HG03432 (cell line): ENCODE measurements around the gene LRRTM4.
"Not testable (repeated sequence)": the region's sequence is repeated elsewhere in the genome, so short reads cannot be mapped to it uniquely, and the experiment has no call there.

Experiments used
- ATAC-seq: cut with Tn5 transposase; IDR thresholded peaks from one replicate; pipeline ENCODE4 v1.9.1; 2021; ENCODE audit warnings: mild to moderate bottlenecking, moderate library complexity; ENCODE audit not compliant: unreplicated experiment

LRRTM4 gene

DNA sequence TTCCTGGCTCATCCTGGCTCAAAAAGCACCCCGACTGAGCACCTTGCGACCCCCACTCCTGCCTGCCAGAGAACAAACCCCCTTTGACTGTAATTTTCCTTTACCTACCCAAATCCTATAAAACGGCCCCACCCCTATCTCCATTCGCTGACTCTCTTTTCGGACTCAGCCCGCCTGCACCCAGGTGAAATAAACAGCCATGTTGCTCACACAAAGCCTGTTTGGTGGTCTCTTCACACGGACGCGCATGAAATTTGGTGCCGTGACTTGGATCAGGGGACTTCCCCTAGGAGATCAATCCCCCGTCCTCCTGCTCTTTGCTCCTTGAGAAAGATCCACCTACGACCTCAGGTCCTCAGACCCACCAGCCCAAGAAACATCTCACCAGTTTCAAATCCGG is 433.8 kb downstream of the LRRTM4 start:
- ATAC-seq, result not testable (repeated sequence)

DNA sequence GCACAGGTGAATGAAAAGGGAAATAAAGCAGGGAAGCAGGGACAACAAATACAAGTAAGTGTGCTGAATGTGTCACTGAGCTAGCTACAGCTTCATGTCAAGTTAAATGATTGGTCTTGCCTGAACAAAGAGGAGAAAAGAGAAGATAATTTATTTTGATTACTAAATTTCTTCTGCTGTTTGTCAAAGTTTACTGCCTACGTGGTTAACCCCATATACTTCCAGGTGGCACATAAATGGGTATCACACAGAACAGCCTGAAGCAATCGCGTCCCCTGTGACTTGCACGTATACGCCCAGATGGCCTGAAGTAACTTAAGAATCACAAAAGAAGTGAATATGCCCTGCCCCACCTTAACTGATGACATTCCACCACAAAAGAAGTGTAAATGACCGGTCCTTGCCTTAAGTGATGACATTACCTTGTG is 434.2 kb downstream of the LRRTM4 start:
- ATAC-seq, result no peak

DNA sequence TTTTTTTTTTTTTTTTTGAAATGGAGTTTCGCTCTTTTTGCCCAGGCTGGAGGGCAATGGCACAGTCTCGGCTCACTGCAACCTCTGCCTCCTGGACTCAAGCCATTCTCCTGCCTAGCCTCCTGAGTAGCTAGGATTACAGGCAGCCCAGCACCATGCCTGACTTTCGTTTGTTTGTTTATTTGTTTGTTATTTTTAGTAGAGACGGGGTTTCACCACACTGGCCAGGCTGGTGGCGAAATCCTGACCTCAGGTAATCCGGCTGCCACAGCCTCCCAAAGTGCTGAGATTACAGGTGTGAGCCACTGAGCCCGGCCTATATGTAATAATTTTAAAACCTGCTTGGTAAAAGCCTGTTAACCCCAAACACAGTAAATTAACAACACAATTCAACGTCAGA is 435.7 kb downstream of the LRRTM4 start:
- ATAC-seq, result no peak

DNA sequence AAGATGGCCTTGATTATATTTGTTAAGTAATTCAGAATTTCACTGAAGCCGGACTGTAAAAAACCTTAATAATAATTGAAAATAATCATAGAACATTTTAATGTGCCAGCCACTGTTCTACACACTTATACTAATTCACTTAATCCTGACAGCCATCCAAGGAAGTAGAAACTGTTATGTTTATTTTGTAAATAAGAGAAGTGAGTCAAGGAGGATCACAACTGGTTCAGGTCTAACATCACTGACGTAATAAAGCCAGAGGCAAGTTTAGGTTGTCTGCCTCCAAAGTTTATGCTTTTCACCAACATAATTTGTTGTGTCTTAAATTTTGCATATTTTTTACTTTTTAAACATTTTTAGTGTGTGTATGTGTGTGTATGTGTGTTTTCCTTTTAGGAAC is 436.1 kb downstream of the LRRTM4 start:
- ATAC-seq, result no peak

DNA sequence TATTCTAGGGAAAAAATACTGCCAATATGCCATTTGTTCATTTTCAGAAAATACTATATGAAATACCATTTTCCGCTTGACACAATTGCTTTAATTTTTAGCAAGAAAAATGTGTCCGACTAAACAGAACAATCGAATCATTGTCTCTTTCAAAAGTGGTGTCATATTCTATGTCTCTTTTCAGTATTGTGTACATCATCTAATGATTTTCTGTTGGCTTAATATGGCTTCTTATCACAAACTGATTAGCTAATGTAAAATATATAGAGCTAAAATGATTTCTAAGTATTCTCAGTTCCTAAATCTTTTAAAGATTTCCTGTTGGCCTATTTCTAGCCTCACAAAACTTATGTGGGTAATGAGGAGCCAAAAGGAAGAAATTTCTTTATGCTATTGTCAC is 436.6 kb downstream of the LRRTM4 start:
- ATAC-seq, result no peak

DNA sequence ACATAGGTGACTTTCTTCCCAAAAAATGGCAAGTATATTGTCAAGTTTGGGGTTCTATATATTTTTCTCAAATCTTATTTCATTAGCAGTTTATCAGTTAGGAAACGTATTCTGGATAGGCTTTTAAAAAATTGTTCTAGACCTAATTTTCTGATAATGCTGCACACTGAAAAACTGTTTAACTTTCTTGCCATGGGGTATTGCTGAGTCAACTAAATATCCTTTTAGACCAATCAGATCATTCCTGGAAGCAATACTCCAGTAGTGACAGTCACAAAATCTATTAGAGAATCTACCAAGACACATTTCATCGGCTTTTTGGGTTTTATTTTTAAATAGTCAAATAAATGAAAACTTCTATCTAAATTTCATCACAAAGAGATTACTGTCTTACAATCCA is 440.6 kb downstream of the LRRTM4 start:
- ATAC-seq, result no peak

DNA sequence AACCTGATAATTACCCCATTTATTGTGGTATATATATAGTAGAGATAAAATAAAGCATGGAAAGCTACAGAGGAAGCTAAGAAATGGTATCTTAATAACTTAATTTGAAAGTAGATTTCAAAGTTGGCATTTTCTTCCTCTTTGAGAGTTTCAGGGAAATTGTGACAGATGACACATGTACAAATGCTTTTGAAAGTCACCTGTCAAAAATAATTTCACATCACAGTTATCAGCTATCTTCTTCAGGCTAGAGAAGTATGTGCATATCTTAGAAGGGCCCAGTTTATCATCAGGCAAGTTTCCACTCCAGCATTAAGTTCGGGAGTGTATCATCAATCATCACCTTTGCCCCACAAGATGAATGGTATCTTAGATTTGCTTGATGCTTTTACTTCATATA is 457.9 kb downstream of the LRRTM4 start:
- no peak for ATAC-seq

DNA sequence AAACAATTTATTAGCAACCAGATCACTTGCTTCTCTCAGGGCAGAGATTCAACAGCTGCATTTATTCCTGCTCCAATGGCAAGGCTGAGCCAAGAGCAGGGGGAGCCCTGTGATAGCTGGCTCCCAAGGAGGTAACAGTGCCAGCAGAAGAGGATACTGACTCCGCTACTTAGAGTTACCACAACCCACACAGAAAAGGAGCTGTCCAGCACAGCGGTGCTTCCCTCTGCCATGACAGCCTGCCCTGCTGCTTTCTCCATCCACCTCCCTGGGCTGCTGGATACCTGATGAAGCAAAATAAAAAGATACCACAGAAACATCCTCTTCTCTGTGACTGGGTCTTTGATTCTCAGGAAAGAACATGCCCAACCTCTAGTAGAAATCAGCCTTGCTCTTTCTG is 467.2 kb downstream of the LRRTM4 start:
- no peak for ATAC-seq

DNA sequence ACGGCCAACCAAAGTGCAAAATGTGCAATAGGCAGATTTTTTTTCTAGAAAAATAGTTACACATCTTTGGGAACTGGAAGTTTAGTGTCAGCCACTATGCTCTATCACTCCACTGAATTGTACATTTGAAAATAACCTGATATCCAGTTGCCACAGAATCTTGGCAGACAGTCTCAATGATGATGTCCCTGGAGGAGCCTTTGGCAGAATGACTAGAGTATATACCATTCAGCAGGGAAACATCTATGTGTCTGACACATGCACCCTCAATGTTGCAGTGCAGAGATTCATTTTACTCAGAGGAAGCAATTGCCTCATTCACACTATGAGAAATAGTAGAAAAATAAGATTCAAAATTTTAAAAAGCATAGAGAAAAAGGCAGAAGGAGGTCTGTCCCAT is 475.8 kb downstream of the LRRTM4 start:
- no peak for ATAC-seq

DNA sequence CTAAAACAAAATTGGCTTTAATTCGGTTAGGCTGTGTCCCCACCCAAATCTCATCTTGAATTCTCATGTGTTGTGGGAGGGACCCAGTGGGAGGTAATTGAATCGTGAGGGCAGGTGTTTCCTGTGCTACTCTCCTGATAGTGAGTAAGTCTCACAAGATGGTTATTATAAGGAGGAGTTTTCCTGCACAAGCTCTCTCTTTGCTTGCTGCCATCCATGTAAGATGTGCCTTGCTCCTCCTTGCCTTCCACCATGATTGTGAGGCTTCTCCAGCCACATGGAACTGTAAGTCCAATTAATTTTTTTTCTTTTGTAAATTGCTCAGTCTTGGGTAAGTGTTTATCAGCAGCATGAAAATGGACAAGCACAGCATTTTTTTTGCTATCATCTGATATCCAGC is 476.7 kb downstream of the LRRTM4 start:
- ATAC-seq, result not testable (repeated sequence)

DNA sequence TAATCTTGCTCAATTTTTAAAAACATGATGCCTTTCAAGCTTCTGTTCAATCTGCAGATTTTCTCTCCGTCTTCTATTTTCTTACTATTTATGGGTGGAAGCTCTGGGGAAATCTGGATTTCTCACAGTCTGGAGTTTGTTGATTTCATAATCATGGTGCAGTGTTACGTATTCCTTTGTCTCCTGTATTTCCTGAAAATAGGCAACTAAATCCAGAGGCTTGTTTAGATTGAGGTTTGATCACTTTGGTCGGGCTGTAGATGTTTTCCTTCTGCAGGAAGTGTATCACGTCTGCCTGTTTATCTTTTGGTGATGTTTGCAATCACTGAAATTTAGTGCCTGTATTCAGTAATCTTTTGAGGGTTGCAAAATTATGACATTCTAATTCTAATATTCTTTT is 487.7 kb downstream of the LRRTM4 start:
- ATAC-seq, result no peak

DNA sequence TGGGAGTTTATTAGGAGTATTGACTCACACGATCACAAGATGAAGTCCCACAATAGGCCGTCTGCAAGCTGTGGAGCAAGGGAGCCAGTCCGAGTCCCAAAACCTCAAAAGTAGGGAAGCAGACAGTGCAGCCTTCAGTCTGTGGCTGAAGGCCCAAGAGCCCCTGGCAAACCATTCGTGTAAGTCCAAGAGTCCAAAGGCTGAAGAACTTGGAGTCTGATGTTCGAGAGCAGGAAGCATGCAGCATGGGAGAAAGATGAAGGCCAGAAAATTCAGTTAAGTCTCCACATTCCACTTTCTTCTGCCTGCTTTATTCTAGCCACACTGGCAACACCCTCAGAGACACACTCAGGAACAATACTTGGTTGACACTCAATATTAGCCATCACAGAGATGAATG is 492.9 kb downstream of the LRRTM4 start:
- not testable (repeated sequence) for ATAC-seq

DNA sequence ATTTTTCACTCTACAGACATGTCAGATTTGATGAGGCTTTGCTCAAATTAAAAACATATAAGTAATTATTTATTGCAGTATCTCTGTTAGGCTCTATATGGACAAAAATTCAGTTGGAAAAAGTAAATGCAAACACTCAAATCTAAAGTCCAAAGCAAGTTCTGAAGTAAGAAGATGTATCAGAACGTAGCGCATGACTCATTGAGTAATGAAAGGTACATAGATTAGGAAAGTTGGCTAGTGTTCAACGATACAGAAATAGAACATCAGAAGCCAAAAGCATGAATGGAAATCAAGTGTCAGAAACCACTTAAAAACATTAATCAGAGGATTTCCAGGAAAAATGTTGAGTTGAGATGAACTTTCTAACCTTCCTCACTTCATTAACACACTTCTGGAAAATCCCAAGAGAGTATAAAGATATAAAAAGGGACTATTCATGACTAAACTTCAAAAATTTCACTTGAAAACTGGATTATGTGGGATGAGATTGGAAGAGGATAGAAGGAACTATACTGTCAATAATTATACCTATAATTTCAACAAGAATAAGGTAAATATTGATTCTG is 494.1 kb downstream of the LRRTM4 start:
- no peak for ATAC-seq

DNA sequence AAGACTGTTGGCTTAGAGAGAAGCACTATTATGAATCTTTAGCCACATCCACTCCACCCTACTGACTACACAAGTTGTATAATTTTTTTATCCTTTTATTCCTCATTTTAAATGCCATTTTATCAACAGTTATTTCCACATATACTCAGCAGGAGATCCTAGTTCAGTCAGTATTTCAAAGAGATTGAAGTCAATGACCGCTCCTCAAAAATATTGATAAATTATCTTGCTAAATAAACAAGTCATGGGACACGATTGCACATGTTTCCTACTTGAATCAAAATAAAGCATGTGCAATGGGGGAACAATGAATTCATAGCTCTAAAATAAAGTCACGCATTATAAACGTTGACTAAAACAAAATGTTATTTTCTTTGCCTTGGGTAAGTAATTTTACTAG is 496.5 kb downstream of the LRRTM4 start:
- ATAC-seq, result no peak

DNA sequence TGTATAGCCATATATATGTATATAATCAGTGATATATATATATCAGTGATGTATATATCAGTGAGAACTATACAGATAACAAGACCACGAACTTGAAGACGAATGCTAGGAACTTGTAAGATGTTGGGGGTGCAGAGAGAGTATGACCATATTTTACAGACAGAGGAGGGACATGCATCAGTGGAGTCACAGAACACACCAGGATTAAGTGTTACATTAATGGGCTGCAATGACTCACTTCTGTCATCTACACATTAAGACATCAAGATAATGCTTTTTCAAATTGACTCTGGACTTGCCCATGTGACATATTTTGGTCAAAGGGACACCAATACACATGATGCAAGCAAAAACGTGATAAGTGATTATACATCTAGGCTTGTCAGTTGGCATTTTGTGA is 501.0 kb downstream of the LRRTM4 start:
- ATAC-seq, result no peak

DNA sequence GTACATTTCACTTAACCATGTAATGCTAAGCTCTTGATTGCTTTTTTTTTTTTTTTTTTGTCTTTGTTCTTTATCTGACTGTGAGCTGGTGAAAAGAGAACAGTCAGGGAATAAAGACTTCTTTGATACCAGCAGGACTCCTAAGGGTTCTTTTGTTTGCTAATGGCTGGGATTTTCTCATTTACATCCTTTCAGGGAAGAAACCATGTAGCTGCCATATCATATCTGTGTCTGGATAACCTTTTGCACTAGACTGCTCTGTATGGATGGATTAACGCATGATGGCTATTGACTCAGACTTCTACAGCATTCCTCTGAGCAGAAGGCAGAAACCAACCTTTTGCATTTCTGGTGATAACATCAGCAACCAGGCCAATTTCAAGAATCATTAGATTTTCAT is 504.0 kb downstream of the LRRTM4 start:
- no peak for ATAC-seq

DNA sequence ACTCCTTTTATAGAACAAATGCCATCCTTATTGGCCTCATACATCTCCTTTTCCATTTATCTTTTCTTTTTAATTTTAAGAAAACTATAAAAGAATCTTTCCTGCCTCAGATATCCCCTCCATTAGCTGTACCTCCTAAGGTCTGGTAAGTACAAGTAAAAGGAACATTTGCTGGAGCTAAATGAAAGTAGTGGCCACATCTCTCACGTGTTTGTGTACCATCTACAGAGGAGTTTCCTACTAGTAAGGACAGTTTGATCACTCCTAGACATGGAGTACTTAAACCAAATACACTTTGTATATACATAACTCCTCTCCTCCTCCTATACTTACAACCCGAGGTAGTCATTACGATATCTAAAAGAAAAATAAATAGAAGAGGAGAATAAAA is 504.8 kb downstream of the LRRTM4 start:
- ATAC-seq, result no peak

DNA sequence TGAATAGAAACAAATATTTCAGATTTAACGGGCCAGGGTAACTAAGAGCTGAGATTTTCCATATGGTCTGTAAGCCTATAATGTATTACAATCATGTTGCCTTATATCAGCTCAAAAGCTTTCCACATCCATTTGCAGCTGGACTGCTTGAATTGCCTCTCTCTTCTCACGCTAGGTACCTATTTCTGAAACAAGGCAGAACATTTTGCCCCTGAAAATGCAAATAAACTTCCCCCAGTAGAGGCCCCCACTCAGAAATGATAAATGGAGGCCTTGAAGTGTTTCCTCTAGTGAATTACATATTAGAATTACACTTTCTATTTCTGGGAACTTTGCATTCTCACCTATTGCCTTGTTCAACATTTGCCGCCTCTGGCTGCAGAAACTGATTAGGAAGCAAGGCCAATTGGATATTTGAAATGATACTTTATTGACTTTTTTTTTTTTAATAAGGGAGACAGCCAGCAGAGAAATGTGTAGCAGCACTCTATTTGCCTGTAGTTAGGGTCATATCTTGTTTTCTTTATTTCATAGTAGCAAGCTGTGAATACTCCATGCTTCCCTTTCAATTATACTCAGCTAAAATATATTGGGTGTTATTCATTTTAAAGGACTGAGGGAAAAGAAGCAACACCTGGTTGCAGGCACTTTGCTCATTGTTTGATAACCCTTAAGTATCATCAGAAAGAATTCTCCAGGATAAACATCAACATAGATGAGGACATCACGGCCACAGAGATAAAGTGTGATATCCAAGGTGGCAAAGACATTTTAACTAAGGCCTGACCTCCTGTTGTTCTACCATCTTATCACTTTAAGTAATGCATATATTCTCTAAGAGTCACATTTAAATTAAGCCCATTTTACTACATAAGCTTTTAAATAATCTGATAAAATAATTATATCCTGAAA is 505.5 kb downstream of the LRRTM4 start:
- no peak for ATAC-seq

DNA sequence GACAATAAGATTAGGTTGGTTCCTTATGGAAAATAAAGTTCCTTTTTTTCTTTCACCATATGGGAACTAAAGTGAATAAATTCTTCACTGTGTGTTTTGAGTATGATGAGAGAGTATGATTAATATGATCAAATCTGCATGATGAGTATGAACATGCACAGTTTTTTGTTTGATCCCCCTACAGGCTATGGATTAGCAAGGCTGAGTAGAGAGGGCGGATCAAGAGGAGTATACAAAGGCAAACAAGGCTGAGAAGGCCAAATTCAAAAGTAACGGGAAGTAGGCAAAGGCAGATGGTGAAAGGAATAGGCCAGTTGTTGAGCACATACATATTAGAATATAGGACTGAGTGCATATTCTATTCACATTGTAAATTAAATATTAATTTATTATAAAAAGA is 508.2 kb downstream of the LRRTM4 start:
- ATAC-seq, result no peak

DNA sequence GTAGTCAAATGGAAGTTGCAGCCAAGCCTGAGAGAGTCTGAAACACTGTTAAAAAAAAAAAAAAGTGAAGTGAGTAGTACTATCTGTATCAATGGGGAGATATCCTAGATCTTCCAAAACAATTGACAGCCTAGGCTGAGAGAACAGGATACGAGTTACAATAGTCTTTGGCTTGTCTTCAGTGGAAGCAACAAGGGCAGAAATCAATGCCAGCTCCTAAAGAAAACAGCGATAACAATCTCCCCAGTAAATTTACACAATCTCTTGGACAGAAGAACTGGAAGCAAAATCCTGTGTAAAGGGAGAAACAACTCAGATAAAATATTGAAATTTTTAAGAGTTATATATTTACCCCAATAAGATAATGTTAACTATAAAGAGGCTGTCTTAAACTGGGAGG is 508.7 kb downstream of the LRRTM4 start:
- ATAC-seq, result no peak

DNA sequence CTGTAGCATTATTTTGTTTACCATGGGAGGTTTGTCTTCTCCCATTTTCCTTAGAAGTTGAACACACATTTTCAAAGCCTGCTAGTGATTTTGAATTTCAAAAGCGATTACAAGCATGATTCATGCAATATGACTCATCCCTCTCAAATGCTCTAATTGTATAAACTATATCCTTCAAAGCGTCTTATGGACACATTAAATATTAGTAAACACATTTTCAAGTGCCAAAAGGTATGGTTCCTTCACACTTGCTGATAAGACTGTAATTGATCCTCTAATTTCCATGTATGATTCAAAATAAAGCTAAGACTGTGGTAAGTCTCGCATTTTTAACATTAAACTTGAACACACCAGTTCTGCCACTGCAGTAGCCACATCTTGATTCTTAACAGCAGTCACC is 512.9 kb downstream of the LRRTM4 start:
- ATAC-seq, result no peak

DNA sequence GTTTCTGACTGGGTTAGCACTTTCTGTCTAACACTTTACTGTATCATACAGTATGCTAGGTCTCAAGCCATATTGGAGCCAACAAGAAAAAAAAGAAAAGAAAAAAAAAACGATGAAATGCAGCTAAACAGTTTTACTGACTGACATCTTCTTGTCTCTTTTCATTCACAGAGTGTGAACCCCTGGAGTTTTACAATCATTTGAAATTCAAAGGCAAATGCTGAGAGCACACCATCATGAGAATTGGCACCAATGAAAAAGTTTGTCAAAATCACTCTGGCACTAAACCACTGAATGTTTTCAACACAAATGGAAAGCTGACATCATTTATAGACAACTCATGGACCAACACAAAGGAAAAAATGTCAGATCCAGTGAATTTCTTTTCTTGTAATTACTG is 513.3 kb downstream of the LRRTM4 start:
- no peak for ATAC-seq

DNA sequence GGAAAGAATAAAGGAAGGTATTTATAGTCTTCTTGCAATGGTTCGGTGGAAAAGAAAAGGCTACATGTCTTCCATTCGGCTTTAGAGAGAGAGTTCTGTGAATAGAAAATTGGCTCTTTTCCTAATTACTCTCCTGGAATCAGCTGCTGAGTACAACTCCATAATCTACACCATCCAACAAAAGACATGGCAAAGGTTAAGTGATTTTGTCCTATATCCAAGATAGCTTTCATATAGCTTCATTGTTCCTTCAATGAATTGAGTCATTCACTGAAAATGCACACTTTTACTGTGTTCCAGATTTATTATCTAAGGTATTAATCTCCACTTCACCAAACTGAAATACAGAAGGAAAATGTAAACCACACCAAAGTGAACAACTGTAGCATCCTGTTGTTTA is 514.5 kb downstream of the LRRTM4 start:
- no peak for ATAC-seq
